Activated T-cell treated with anti-CD3 and anti-CD28 coated beads, Interleukin-2, amount 50 U/mL, for 1 hour (primary cell): ENCODE data around the gene AGRN.
A peak's percentile ranks its signal among the peaks of the same experiment; 100 is the strongest.

Experiments
- DNase-seq: peaks from one replicate; pipeline ENCODE4 v3.0.0-alpha.2; 2020

Gene AGRN

DNA sequence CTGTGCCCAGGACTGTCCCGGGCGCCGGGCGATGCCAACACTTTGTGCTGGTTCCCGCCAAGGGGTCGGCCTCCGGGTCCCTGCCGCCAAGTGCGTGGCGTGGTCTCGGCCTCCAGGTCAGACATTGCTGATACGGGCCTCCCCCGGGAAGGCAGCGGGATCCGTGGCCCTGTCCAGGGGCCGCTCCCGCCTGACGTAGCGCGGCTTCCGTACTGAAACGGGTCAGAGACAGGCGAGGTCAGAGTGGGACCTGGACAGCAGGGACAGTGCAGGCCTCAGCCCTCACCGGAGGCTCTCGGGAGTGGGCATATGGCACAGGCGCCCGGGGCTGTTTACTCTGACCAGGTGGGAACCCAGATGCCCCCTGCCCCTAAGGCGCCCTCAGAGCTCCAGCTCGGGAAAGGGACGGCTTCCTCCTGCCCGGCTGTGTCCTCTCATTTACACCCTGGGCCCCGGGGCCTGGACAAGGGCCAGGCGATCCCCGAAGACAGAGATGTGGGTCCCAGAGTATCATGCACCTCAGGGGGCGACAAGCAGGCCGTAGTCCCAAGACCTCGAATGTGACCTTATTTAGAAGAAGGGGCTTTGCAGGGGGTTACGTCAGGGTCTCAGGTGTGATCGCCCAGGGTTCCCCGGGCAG is 63.0 kb downstream of the AGRN start:
- peak; percentile 11 for DNase-seq

GRCh38 chr1:1083416-1084371 is 63.8 kb downstream of the AGRN start:
- DNase-seq = peak; percentile 15

DNA sequence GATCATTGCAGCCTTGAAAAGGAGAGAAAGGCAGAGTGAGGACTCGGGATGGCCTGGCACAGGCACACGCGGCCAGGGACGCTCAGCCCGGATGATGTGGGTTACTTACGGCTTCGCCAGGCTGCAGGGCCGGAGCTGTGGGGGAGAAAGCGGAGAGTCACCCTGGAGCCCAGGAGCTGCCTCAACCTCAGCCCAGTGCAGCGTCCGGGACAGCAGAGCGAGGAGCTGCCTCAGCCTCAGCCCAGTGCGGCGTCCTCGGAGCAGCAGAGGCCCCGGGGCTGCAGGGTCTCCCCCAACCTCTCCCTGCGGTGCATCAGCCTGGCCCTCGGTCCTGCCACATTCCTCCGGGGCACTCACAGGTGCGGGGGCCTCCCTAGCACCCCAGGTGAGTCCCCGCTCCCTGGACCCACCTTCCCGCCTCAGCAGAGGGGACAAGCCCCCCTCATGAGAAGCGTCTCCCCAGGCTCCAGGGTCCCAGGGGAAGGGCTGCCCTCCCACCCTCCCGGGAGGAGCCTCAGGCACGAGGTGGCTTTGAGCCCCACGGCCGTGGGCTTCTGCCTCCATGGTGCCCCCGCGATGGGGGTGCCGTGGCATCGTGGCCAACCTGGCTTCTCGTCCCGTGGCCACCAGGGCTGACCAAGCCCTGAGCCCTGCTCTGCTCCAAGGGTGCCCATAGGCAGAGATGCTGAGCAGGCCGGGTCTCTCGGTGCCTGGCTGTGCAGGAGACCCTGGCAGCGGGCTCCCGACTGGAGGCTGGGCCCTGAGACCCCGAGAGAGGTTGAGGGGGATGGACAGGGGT is 64.7 kb downstream of the AGRN start:
- DNase-seq = peak; percentile 16

DNA sequence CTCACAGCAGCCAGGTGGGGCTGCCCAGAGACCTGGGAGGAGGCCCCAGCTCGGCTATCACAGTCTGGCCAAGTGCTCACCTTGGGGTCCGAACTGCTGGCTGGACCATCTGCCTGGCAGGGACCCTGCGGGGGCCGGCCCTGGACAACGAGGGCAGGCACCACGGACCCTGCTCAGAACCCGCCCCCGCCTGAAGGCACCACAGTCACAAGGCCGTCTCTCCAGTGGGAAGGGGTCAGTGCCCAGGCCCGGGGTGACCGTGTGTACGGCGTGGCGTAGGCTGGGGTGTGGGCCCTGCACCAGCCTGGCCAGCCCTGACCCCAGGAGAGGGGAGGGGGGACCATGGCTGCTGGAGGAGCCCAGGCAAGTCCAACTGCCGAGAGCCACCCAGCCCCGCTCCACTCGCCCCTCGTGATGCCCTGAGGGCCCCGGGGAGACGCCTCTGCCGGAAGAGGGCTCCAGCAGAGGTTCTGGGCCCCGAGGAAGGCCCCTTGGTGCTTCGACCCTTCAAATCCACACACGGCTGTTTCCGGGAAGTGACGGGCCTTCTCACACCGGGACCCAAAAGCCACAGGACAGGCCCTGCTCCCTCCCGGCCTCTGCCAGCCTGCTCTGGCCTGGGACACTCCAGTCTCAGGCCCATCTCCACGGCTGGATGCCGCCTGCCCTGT is 65.4 kb downstream of the AGRN start:
- DNase-seq = peak; percentile 15

GRCh38 chr1:1085911-1086841 is 66.3 kb downstream of the AGRN start:
- peak; percentile 15 for DNase-seq

DNA sequence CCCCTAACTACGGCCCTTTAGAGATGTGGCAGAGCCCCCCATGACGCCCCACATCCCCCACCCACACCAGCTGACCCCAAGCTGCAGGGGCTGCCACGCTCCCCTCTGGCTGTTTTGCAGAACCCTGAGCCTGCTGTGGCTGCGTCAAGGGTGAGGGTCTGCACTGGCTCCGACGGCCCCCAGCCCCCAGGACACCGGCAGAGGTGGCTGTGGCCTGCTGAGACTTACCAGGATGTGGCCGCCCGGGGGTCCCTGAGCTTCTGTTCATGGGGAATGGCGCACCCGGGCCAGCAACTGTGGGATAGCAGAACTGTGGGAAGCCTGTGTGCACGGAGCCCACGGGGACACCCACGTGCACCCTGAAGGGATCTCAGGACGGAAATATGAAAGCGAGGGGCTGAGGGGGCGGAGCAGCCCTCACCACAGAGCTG is 67.0 kb downstream of the AGRN start:
- DNase-seq = peak; percentile 10

- peak; percentile 15 for DNase-seq
Measured at GRCh38 chr1:1087351-1088028, 67.6 kb downstream of the AGRN start.

DNA sequence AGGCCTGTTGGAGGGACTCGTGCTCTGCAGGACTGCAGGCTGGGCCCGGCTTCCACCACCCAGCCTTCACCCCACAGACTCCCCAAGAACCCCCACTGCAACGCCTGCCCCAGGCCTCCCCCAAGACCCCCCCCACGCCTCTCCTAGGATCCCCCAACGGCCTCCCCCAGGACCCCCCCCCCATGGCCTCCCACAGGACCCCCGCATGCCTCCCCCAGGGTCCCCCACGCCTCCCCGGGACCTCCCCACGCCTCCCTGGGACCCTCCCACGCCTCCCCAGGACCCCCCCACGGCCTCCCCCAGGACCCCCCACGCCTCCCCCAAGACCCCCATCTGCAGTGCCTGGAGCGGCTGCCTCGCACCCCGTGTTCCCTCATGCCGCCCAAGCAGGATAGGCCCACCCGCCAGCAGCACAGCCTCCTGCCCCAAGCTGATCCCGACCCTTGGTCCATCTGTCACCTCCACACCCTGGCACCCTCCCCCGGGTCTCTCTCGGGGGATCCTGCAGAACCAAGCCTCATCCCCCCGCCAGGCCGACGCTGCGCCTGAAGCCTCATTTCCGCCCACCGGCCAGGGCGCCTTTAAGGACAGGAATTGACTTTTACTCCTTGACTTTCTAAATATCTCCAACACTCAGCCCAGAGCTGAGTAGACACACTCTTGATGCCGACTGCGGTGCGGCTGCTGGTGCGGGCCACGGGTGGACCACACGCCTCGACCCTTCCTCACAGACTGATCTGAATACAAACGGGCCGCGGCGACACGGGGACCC is 68.3 kb downstream of the AGRN start:
- peak; percentile 10 for DNase-seq

DNA sequence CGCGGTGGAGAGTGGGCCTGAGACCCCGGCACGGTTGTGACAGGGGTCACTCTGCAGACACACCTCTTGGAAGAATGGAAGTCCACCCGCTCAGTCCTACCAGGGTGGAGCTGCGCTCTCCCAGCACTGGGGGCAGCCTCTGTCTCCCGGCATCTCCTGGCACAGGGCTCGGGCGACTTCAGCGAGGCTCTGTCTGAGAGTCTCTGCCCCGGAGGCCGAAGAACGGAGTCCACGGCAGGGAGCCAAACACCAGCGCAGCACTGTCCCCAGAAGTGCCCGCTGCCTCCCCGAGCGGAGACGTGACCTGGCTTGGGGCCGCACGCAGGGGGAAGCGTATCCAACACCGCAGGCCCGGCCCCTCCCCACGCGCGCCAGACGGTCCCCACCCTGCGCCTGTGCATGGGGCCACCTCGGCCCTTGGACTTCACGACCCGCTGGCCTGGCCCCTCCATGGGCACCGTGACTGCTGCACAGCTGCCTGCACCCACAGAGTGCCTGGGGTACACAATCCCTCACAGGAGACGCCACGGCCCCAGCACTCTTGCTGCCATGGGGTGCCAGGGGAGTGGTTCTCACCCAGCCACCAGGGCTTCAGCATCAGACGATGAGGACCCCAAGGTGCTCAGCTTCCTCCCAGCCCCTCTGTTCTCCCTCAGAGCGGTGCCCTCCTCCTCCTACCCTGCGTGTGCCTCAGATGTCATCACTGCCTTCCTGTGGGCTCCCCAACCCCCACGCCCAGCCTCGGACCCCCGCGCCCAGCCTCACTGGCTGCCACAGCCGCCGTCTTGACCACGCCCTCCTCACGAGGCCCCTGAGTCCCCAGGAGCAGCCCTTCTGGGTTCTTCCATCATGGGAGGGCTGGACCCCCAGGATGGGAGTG is 69.1 kb downstream of the AGRN start:
- peak; percentile 5 for DNase-seq

DNA sequence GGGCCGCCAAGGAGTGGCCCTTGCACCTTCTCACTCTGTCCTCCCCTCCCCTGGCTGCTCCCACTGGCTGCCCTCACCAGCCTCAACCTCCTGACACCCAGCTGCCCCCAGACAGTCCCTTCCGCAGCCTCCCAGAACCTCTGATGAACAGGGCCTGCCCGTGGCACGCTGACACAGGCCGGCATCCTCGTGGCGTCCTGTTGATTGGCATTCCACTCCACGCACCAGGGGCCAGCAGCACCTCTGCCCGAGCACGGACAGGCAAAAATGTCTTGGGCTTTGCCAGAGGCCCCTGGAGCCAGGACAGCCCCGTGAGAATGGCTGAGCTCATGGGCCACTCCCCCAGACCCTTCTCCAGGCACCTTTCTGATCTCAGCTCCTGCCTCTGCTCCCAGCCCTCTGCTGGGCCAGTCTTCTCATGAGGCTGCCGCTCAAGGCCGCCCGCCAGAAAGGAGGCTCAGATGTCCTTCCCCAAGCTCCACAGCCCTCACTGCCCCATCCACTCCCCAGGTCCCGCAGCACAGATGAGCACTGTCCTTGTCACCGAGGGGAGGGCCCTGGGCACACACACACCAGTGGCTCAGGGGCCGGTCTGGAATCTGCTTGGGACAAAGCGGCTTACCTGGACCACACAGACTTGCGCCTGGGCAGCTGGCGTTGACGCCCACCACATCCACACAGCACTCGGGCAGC is 70.0 kb downstream of the AGRN start:
- no peak for DNase-seq

- DNase-seq = no peak
Measured at GRCh38 chr1:1090424-1091343, 70.8 kb downstream of the AGRN start.

- DNase-seq = no peak
Measured at GRCh38 chr1:1091344-1092148, 71.6 kb downstream of the AGRN start.

- no peak for DNase-seq
Measured at GRCh38 chr1:1092149-1092855, 72.4 kb downstream of the AGRN start.

DNA sequence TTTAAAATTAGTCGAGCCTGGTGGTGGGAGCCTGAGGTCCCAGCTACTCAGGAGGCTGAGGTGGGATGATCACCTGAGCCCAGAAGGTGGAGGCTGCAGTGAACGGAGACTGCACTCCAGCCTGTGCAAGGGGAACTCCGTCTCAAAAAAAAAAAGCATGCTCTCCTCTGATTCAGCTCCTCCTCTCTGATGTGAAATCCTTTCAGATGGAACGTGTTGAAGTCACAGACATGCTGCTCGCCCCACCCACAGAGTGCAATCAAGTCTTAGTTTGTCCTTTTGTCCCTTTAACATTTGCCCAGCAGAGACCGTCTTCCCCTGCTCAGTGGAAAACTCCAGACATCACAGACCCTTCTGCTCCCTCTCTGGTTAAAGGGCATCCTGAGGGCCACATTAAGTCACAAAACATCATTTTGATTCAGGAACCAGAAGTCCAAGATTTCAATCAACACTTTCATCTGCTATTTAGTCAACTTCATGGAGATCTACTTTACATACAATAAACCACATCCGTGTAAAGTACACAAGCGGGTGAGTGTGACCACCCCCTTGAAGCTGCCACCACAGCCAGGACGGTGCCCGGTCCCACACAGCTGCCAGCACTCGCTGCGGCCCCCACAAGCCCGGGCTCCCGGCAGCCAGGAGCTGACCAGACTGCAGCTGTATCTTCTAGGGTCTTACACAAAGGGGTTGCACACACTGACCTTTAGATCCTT is 73.1 kb downstream of the AGRN start:
- DNase-seq = no peak

GRCh38 chr1:1093610-1093943 is 73.7 kb downstream of the AGRN start:
- DNase-seq = no peak
